SK-N-SH (cell line): ENCODE measurements around the gene UGT1A3. TPM values are rescaled to one million over a fixed set of nuclear protein-coding genes. Genes with fewer than 3 reads are reported as not detected.

Experiments
- CTCF ChIA-PET: fragments of 300-600, 350-600 bp; formaldehyde crosslinking; extraction: SDS; loops from one replicate; lab custom pipeline; 2021; lab: Yijun Ruan, JAX
- POLR2A ChIA-PET: fragments of 350-600 bp; sonication (Branson Sonifier 250); formaldehyde crosslinking; extraction: SDS; loops from one replicate; lab custom pipeline; 2020; ENCODE audit warnings: antibody characterized with exemption, inconsistent platforms; lab: Yijun Ruan, JAX
- DNase-seq: peaks from one replicate; pipeline ENCODE4 v3.0.0; 2012
- H2AFZ ChIP-seq: fragments of 200-600 bp; sonication (generic); 2 replicates; pipeline ENCODE4 v1.8.1; 2016; ENCODE audit warnings: antibody characterized with exemption, mild to moderate bottlenecking, low read depth
- H3F3A ChIP-seq: fragments of 200-600 bp; sonication (generic); replicated peaks from 2 replicates; pipeline ENCODE3; 2016; ENCODE audit warnings: antibody characterized with exemption, mild to moderate bottlenecking; ENCODE audit not compliant: insufficient read depth
- H3K27ac ChIP-seq, 2 experiments: fragments of 200-500 bp in 1 of 2; fragments of 200-600 bp in 1 of 2; sonication (Bioruptor generic) in 1 of 2; sonication (generic), shearing (Covaris generic) in 1 of 2; 2 replicates each; pipeline versions ENCODE4 v1.5.1 to v1.6.1; 2014 to 2016; ENCODE audit warnings: low read depth in 2 of 2, inconsistent platforms in 1 of 2, low read length in 1 of 2, mild to moderate bottlenecking in 1 of 2, mixed read lengths in 1 of 2
- H3K27me3 ChIP-seq: fragments of 200-600 bp; sonication (generic), shearing (Covaris generic); 2 replicates; pipeline ENCODE4 v1.6.1; 2016; ENCODE audit warnings: mixed run types; ENCODE audit not compliant: insufficient read depth
- H3K36me3 ChIP-seq, 2 experiments: fragments of 200-500 bp in 1 of 2; fragments of 200-600 bp in 1 of 2; sonication (Bioruptor generic) in 1 of 2; sonication (generic) in 1 of 2; replicated peaks in 1 of 2; 2 replicates each; pipeline versions ENCODE3 to v1.5.1; 2014 to 2016; ENCODE audit warnings: low read length in 1 of 2, mild to moderate bottlenecking in 1 of 2; ENCODE audit not compliant: insufficient read depth in 2 of 2, control insufficient read depth in 1 of 2
- H3K4me1 ChIP-seq, 2 experiments: fragments of 200-500 bp in 1 of 2; fragments of 200-600 bp in 1 of 2; sonication (Bioruptor generic) in 1 of 2; sonication (generic), shearing (Covaris generic) in 1 of 2; 2 replicates each; pipeline versions ENCODE4 v1.5.1 to v1.6.1; 2014 to 2016; ENCODE audit warnings: low read depth in 1 of 2, low read length in 1 of 2, mixed run types in 1 of 2; ENCODE audit not compliant: insufficient read depth in 2 of 2, control insufficient read depth in 1 of 2
- H3K4me2 ChIP-seq: fragments of 200-600 bp; sonication (generic), shearing (Covaris generic); 2 replicates; pipeline ENCODE4 v1.6.1; 2017; ENCODE audit warnings: mixed run types
- H3K4me3 ChIP-seq, 2 experiments: fragments of 200-500 bp in 1 of 2; fragments of 200-600 bp in 1 of 2; sonication (Bioruptor generic) in 1 of 2; sonication (generic), shearing (Covaris generic) in 1 of 2; 2 replicates each; pipeline versions ENCODE4 v1.5.1 to v1.8.1; 2014 to 2016; ENCODE audit warnings: low read depth in 2 of 2, inconsistent platforms in 1 of 2, low read length in 1 of 2, mild to moderate bottlenecking in 1 of 2, mixed read lengths in 1 of 2, moderate library complexity in 1 of 2
- H3K79me2 ChIP-seq: fragments of 200-600 bp; sonication (generic); 2 replicates; pipeline ENCODE4 v1.8.1; 2017; ENCODE audit warnings: mild to moderate bottlenecking; ENCODE audit not compliant: insufficient read depth
- H3K9ac ChIP-seq: fragments of 200-600 bp; sonication (generic); 2 replicates; pipeline ENCODE4 v1.6.1; 2017; ENCODE audit warnings: mixed run types
- H3K9me2 ChIP-seq: fragments of 200-600 bp; sonication (generic); 2 replicates; pipeline ENCODE4 v1.6.1; 2017; ENCODE audit warnings: mixed run types
- H3K9me3 ChIP-seq: fragments of 200-600 bp; sonication (generic); 2 replicates; pipeline ENCODE4 v1.6.1; 2017; ENCODE audit warnings: mixed run types, mild to moderate bottlenecking, moderate library complexity
- H4K20me1 ChIP-seq: fragments of 200-600 bp; sonication (generic); 2 replicates; pipeline ENCODE4 v1.6.1; 2017; ENCODE audit warnings: mild to moderate bottlenecking, mixed run types; ENCODE audit not compliant: insufficient read depth
- FOSL2 ChIP-seq: IDR thresholded peaks from 2 replicates; pipeline ENCODE4 v1.4.0; 2012; ENCODE audit warnings: low read depth, mild to moderate bottlenecking, moderate library complexity, borderline replicate concordance
- FOXJ3 ChIP-seq: sonication (generic); formaldehyde crosslinking; IDR thresholded peaks from 2 replicates; pipeline ENCODE4 v1.5.1; 2020; ENCODE audit warnings: mild to moderate bottlenecking, missing genetic modification reagents
- GABPA ChIP-seq: IDR thresholded peaks from 2 replicates; pipeline ENCODE4 v1.4.0; 2012; ENCODE audit warnings: low read depth, mild to moderate bottlenecking
- GATA2 ChIP-seq: sonication (generic); formaldehyde crosslinking; IDR thresholded peaks from 2 replicates; pipeline ENCODE4 v1.5.0; 2020; ENCODE audit warnings: mild to moderate bottlenecking, missing genetic modification reagents
- JUND ChIP-seq: IDR thresholded peaks from 2 replicates; pipeline ENCODE4 v1.4.0; 2012
- MEF2A ChIP-seq: IDR thresholded peaks from 2 replicates; pipeline ENCODE4 v1.4.0; 2012; ENCODE audit warnings: low read depth, borderline replicate concordance
- POLR2AphosphoS5 ChIP-seq: IDR thresholded peaks from 2 replicates; pipeline ENCODE4 v1.6.1; 2012; ENCODE audit warnings: low read depth, low read length
- RAD21 ChIP-seq: IDR thresholded peaks from 2 replicates; pipeline ENCODE4 v1.6.1; 2012; ENCODE audit warnings: mild to moderate bottlenecking, low read length
- TAF1 ChIP-seq: IDR thresholded peaks from 2 replicates; pipeline ENCODE4 v1.6.1; 2012; ENCODE audit warnings: low read depth, mild to moderate bottlenecking, low read length, moderate library complexity, borderline replicate concordance
- TCF12 ChIP-seq: IDR thresholded peaks from 2 replicates; pipeline ENCODE4 v1.4.0; 2012
- TEAD4 ChIP-seq: IDR thresholded peaks from 2 replicates; pipeline ENCODE4 v1.4.0; 2012; ENCODE audit warnings: mild to moderate bottlenecking, borderline replicate concordance; ENCODE audit not compliant: insufficient read depth
- YY1 ChIP-seq: IDR thresholded peaks from 2 replicates; pipeline ENCODE4 v1.4.0; 2012; ENCODE audit warnings: low read depth, mild to moderate bottlenecking
- WGBS: methylation state at CpG from one replicate; pipeline ENCODE4 v1.1.6; 2017; ENCODE audit warnings: low lambda C conversion rate; 5-methylcytosine and 5-hydroxymethylcytosine counted together
- polyA plus RNA-seq, 3 experiments: library from polyadenylated mRNA; depleted of rRNA; stranded (reverse); fragments of >200 nt; gene quantifications; 2 replicates each; pipeline ENCODE4 v1.2.3, GENCODE V29; 2012
- TF ChIP-seq, protein P1 (sequence below): fragments of 150-350 bp; IDR thresholded peaks from 2 replicates; pipeline ENCODE4 v1.6.1; 2017; ENCODE audit warnings: antibody characterized with exemption, low read length, low read depth, borderline replicate concordance
- TF ChIP-seq, protein P2 (sequence below): IDR thresholded peaks from 2 replicates; pipeline ENCODE4 v1.4.0; 2012; ENCODE audit warnings: low read depth
- TF ChIP-seq, protein P3 (sequence below): fragments of 150-350 bp; IDR thresholded peaks from 2 replicates; pipeline ENCODE4 v1.6.1; 2016; ENCODE audit warnings: mild to moderate bottlenecking, low read depth, low read length
- TF ChIP-seq, protein P4 (sequence below): IDR thresholded peaks from 2 replicates; pipeline ENCODE4 v1.4.0; 2012; ENCODE audit warnings: low read depth, borderline replicate concordance
- TF ChIP-seq, protein P5 (sequence below): IDR thresholded peaks from 2 replicates; pipeline ENCODE4; 2012

Gene UGT1A3
- polyA plus RNA-seq, 1 of the 3 experiments (the other 2 are of a cell fraction): not detected

DNA sequence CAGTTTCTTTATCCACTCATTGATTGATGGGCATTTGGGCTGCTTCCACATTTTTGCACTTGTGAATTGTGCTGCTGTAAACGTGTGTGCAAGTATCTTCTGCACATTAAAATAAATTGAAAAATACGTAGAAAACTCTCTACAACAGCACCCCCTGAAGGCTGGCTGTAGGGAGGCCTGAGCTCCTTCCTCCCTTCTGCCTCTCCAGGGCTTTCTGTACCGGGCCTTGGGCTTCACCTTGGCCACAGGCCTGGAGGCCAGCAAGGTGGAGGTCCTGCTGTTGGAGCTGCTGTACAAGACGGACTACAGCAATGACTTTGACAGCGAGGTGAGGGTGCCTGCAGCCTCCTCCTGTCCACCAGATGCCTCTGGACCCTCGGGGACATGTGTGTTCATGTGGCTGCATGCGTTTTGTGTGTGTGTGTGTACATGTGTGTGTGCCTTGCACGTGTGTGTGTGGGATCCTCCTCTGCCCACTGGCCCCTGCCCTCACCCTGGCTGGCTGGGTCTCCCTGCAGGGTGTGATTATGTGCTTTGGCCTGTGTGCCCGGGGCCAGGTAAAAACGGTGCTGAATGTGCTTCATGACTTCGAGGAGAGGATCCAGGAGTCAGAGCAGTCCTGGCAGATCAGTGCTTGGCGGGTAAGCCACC lies 78.5 kb downstream of the UGT1A3 start:
- no peaks in the 10 kb centered on the region for H3K79me2 ChIP-seq
- H3K9ac ChIP-seq: no peak overlapping the region
- H3F3A ChIP-seq: no peaks in the 10 kb centered on the region
- H3K9me2 ChIP-seq: no peaks in the 10 kb centered on the region
- WGBS: 30% methylated on average over 7 of the region's 12 CpGs
- H3K4me2 ChIP-seq: no peak overlapping the region
- H3K27ac ChIP-seq: no peak overlapping the region
- H2AFZ ChIP-seq: no peak overlapping the region
- TF ChIP-seq, protein P1, sequence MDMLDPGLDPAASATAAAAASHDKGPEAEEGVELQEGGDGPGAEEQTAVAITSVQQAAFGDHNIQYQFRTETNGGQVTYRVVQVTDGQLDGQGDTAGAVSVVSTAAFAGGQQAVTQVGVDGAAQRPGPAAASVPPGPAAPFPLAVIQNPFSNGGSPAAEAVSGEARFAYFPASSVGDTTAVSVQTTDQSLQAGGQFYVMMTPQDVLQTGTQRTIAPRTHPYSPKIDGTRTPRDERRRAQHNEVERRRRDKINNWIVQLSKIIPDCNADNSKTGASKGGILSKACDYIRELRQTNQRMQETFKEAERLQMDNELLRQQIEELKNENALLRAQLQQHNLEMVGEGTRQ: no peak
- TF ChIP-seq GATA2 (no peak), MEF2A (no peak)
- TF ChIP-seq, protein P2, sequence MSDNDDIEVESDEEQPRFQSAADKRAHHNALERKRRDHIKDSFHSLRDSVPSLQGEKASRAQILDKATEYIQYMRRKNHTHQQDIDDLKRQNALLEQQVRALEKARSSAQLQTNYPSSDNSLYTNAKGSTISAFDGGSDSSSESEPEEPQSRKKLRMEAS: no peak
- TF ChIP-seq, protein P3, sequence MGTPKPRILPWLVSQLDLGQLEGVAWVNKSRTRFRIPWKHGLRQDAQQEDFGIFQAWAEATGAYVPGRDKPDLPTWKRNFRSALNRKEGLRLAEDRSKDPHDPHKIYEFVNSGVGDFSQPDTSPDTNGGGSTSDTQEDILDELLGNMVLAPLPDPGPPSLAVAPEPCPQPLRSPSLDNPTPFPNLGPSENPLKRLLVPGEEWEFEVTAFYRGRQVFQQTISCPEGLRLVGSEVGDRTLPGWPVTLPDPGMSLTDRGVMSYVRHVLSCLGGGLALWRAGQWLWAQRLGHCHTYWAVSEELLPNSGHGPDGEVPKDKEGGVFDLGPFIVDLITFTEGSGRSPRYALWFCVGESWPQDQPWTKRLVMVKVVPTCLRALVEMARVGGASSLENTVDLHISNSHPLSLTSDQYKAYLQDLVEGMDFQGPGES: no peak
- TF ChIP-seq, all 33 proteins: peak for 0
- Histone ChIP-seq H3K4me1 (no peaks in the 10 kb centered on the region), H3K4me3 (no peak overlapping the region), H4K20me1 (no peaks in the 10 kb centered on the region), H3K9me3 (no peaks in the 10 kb centered on the region; the same call in 1 of the 2 replicates), H3K27me3 (no peaks in the 10 kb centered on the region; the same call in 1 of the 2 replicates), H3K36me3 (no peaks in the 10 kb centered on the region)
- no peak for DNase-seq
- ChIA-PET CTCF (no interaction called here), POLR2A (no interaction called here)

DNA sequence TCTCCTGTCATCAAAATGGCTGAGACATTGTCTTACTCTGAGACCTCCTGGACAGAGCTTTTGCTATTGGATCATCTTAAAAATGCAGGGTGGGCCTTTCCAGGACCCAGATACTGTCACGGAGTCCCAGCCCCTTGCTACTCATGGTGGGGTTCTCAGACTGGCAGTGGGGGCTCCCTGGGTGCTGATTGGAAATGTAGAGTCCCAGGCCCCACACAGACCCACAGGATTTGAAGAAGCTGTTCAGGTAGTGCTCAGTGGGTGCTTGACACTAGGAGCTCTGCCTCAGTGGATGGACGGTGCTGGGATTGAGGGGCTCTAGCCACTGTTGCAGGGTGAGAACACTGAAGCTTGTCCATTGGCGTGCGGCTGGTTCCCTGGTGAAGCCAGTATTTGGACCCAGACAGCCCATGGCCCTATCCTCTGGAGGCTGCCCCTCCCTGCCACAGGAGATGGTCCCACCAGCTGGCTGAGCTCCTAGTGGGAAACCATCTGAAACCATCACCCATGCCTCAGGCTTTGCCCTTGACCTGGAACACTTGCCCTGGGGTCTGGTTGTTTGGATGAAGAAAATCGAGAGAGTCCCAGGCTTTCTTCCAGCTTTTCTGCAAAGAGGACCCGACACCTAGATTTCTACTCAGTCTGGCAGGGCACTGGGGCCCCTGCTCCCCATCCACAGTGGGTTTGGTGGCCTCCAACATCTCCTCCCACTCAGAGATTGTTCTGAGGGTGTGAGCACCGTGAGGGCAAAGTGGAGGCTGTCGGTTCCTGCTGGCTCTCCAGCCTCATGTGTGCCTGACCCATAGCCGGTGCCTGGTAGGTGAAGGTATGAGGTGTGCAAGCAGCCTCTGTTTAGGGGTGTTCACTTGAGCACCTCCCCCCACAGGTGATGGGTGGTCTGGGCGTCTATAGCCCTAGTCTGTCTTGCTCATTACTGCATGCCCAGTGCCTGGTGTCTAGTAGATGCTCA lies 79.4 kb downstream of the UGT1A3 start:
- Histone ChIP-seq H3K9me3 (no peaks in the 10 kb centered on the region; the same call in 1 of the 2 replicates), H2AFZ (no peak overlapping the region), H3F3A (no peaks in the 10 kb centered on the region), H3K27me3 (no peaks in the 10 kb centered on the region; the same call in 1 of the 2 replicates), H3K4me3 (no peak overlapping the region), H3K79me2 (no peaks in the 10 kb centered on the region), H3K27ac (no peak overlapping the region), H3K4me2 (no peak overlapping the region), H4K20me1 (no peaks in the 10 kb centered on the region), H3K9ac (no peak overlapping the region), H3K4me1 (no peaks in the 10 kb centered on the region), H3K9me2 (no peaks in the 10 kb centered on the region), H3K36me3 (no peaks in the 10 kb centered on the region)
- 60% methylated on average over 5 of the region's 10 CpGs for WGBS
- CTCF ChIA-PET: interaction anchor here (0.6 kb wide), 1 partner anchor 454 kb away, joined by 3 read pairs; the partner anchor contains the start of gene DGKD
- POLR2A ChIA-PET: no interaction called here
- no peak for DNase-seq
- no peak for TF ChIP-seq TEAD4
- TF ChIP-seq, protein P4, sequence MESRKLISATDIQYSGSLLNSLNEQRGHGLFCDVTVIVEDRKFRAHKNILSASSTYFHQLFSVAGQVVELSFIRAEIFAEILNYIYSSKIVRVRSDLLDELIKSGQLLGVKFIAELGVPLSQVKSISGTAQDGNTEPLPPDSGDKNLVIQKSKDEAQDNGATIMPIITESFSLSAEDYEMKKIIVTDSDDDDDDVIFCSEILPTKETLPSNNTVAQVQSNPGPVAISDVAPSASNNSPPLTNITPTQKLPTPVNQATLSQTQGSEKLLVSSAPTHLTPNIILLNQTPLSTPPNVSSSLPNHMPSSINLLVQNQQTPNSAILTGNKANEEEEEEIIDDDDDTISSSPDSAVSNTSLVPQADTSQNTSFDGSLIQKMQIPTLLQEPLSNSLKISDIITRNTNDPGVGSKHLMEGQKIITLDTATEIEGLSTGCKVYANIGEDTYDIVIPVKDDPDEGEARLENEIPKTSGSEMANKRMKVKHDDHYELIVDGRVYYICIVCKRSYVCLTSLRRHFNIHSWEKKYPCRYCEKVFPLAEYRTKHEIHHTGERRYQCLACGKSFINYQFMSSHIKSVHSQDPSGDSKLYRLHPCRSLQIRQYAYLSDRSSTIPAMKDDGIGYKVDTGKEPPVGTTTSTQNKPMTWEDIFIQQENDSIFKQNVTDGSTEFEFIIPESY: no peak
- TF ChIP-seq, protein P5, sequence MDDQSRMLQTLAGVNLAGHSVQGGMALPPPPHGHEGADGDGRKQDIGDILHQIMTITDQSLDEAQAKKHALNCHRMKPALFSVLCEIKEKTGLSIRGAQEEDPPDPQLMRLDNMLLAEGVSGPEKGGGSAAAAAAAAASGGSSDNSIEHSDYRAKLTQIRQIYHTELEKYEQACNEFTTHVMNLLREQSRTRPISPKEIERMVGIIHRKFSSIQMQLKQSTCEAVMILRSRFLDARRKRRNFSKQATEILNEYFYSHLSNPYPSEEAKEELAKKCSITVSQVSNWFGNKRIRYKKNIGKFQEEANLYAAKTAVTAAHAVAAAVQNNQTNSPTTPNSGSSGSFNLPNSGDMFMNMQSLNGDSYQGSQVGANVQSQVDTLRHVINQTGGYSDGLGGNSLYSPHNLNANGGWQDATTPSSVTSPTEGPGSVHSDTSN: no peak
- TF ChIP-seq POLR2AphosphoS5: no peak
- TF ChIP-seq MEF2A: no peak
- TF ChIP-seq JUND: no peak
- TF ChIP-seq YY1: no peak
- TF ChIP-seq TCF12: no peak
- TF ChIP-seq GABPA: no peak
- no peak for TF ChIP-seq RAD21
- TF ChIP-seq, protein P1: no peak
- TF ChIP-seq FOSL2: no peak
- TF ChIP-seq FOXJ3: no peak
- TF ChIP-seq TAF1: no peak
